Fibroblast of mammary gland (primary cell): ENCODE data around the gene KASH5.
A peak's percentile ranks its signal among the peaks of the same experiment; 100 is the strongest.

Source experiments
- DNase-seq: peaks from one replicate; pipeline ENCODE4 v3.0.0-alpha.2; 2010; ENCODE audit warnings: low read depth
- H3K4me3 ChIP-seq: 2 replicates; pipeline ENCODE4 v1.5.1; 2011; ENCODE audit warnings: low read depth, mild to moderate bottlenecking, low read length, moderate library complexity; ENCODE audit not compliant: control insufficient read depth
- TF ChIP-seq, protein P1 (sequence below): conservative IDR thresholded peaks from 2 replicates; pipeline ENCODE4 v1.5.1; 2011; ENCODE audit warnings: low read depth, low read length, inconsistent platforms; ENCODE audit not compliant: control insufficient read depth, insufficient read depth

KASH5 gene

GRCh38 chr19:49425922-49426592 lies 38.0 kb downstream of the KASH5 start:
- DNase-seq: peak; percentile 52
- TF ChIP-seq, protein P1, sequence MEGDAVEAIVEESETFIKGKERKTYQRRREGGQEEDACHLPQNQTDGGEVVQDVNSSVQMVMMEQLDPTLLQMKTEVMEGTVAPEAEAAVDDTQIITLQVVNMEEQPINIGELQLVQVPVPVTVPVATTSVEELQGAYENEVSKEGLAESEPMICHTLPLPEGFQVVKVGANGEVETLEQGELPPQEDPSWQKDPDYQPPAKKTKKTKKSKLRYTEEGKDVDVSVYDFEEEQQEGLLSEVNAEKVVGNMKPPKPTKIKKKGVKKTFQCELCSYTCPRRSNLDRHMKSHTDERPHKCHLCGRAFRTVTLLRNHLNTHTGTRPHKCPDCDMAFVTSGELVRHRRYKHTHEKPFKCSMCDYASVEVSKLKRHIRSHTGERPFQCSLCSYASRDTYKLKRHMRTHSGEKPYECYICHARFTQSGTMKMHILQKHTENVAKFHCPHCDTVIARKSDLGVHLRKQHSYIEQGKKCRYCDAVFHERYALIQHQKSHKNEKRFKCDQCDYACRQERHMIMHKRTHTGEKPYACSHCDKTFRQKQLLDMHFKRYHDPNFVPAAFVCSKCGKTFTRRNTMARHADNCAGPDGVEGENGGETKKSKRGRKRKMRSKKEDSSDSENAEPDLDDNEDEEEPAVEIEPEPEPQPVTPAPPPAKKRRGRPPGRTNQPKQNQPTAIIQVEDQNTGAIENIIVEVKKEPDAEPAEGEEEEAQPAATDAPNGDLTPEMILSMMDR: no peak
- H3K4me3 ChIP-seq: no peak overlapping the region

- TF ChIP-seq, protein P1: no peak
- no peak for DNase-seq
- H3K4me3 ChIP-seq: no peak overlapping the region
Measured at GRCh38 chr19:49427339-49427738, 39.3 kb downstream of the KASH5 start.

DNA sequence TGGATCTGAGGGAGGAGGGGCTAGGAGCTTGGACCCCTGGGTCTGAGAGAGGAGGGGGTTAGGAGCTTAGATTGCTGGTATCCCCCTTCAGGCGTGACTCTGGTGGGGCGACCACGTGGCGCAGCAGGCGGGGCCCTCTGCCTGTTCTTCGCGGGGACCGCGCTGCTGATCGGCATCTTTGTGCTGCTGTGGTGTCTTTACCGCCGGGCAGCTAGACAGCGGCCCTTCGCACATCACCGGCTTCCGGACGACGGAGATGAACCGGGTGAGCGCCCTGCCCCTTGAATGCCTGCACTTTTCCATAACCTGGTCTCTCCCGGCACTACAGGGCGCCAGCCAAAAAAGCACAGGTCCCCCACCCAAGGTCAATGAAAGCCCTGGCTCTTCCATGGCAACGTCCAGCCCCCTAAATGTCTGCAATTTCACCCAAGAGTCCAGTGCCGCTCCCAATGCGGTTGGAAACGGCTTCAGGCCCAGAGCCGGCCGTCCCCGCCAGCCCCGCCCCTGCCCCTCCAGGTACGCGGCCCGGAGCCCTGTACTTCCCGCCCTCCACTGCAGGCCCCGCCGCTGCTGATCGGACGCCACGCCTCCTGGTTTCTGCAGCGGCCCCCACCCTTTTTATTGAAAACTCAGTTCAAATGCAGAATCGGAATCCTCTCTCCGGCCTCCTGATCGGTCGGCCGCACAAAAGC lies 40.0 kb downstream of the KASH5 start:
- TF ChIP-seq, protein P1: no peak
- DNase-seq: no peak
- H3K4me3 ChIP-seq: no peak overlapping the region

DNA sequence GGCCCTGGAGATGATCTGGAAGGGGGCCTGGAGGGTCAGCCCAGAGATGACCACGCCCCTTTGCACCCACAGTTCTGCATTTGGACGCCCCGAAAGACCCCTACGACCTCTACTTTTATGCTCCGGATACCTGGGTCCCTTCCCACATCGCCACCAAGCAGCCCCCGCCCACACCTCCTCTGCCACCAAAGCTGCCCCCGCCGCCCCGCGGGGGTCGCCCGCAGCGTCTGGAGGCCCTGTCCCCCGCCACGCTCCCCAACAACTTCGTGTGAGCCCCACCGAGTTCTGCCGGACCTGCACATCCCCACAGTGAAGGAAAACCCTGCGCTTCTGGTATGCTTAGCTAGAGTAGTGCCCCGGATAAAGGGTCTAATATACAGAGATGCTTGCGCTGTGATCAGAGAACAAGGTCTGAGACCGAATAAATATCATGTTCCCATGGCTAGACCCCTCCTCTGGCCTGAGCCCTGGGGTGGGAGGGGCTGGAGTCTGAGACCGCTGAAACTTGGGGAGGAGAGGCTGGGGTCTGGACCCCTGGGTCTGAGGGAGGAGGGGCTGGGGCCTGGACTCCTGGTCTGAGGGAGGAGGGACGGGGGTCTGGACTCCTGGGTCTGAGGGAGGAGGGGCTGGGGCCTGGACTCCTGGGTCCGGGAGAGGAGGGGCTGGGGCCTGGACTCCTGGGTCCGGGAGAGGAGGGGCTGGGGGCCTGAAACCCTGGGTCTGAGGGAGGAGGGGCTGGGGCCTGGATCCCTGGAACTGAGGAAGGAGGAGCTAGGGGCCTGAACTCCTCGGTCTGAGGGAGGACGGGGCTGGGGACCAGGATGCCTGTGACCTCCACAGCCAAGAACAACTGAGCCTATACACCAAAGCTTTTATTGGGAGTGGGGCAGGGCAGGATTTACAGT lies 40.8 kb downstream of the KASH5 start:
- TF ChIP-seq, protein P1: no peak
- no peak for DNase-seq
- no peak overlapping the region for H3K4me3 ChIP-seq

- DNase-seq: no peak
- no peak overlapping the region for H3K4me3 ChIP-seq
- TF ChIP-seq, protein P1: no peak
Measured at GRCh38 chr19:49430172-49430677, 42.2 kb downstream of the KASH5 start.

DNA sequence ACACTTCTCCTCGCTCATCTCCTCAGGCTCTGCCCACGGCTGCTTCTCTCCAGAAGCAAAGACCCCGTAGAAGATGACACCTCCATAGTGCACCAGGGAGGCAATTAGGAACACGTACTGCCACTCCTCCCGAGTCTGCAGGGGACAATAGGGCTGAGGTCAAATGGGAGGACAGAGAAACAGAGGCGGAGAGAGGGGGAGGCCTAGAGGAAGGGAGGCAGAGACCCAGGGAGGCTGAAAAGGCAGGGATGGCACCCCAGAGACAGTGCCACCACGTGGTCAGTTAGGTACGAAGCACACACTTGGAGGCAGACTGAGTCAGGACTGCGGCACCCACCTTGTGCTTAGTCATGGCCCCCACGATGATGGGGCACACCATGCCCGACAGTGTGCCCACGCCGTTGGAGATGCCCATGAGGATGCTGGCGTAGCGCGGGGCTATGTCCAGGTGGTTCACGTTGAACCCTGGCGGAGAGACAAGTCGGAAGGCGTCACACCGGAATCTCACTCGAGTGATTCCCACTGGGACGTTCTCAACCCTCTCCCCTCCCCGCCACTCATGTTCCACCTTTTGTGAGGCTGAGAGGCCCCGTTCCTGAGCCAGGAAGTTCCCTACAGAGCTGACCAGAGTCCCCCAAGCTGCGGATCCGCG lies 42.8 kb downstream of the KASH5 start:
- DNase-seq: no peak
- H3K4me3 ChIP-seq: no peak overlapping the region
- TF ChIP-seq, protein P1: peak; percentile 16
